Neural cell (in vitro differentiated cells): ENCODE measurements around the gene HGD. TPM values are rescaled to one million over a fixed set of nuclear protein-coding genes. Genes with fewer than 3 reads are reported as not detected.

ENCODE experiments used
- H2AFZ ChIP-seq: fragments of 200-600, 300-800 bp; sonication (generic), shearing (Covaris generic); 2 replicates; pipeline ENCODE4 v1.6.0; 2014; ENCODE audit warnings: low read depth, mild to moderate bottlenecking, antibody characterized with exemption, low read length, moderate library complexity
- H3F3A ChIP-seq: fragments of 200-600 bp; shearing (Covaris generic); 2 replicates; pipeline ENCODE4 v1.6.1; 2016; ENCODE audit warnings: mild to moderate bottlenecking, moderate library complexity, mixed read lengths, antibody characterized with exemption, low read length; ENCODE audit not compliant: insufficient read depth, poor library complexity, severe bottlenecking
- H3K27ac ChIP-seq: fragments of 200-600, 300-800 bp; sonication (generic), shearing (Covaris generic); 2 replicates; pipeline ENCODE4 v1.5.1; 2014; ENCODE audit warnings: mild to moderate bottlenecking, low read length, moderate library complexity
- H3K27me3 ChIP-seq: fragments of 300-800, 200-600 bp; sonication (generic), shearing (Covaris generic); 2 replicates; pipeline ENCODE4 v1.6.0; 2014; ENCODE audit warnings: mild to moderate bottlenecking, low read depth, low read length, moderate library complexity; ENCODE audit not compliant: insufficient read depth
- H3K36me3 ChIP-seq: fragments of 300-800, 200-600 bp; sonication (generic), shearing (Covaris generic); 2 replicates; pipeline ENCODE4 v1.5.1; 2014; ENCODE audit warnings: mild to moderate bottlenecking, antibody characterized with exemption, low read length, moderate library complexity; ENCODE audit not compliant: insufficient read depth
- H3K4me2 ChIP-seq: fragments of 300-800, 200-600 bp; sonication (generic), shearing (Covaris generic); 2 replicates; pipeline ENCODE4 v1.6.0; 2014; ENCODE audit warnings: mild to moderate bottlenecking, low read length
- H3K4me3 ChIP-seq: fragments of 300-800, 200-600 bp; sonication (generic), shearing (Covaris generic); 2 replicates; pipeline ENCODE4 v1.5.1; 2014; ENCODE audit warnings: mild to moderate bottlenecking, low read length, moderate library complexity
- H3K79me2 ChIP-seq: fragments of 200-600 bp; shearing (Covaris generic); replicated peaks from 2 replicates; pipeline ENCODE4 v1.6.0; 2014; ENCODE audit warnings: mild to moderate bottlenecking, low read length, moderate library complexity; ENCODE audit not compliant: insufficient read depth
- H3K9ac ChIP-seq: fragments of 300-800, 200-600 bp; sonication (generic), shearing (Covaris generic); 2 replicates; pipeline ENCODE4 v1.6.1; 2016; ENCODE audit warnings: mild to moderate bottlenecking, low read length, mixed read lengths
- H3K9me2 ChIP-seq: fragments of 200-600 bp; shearing (Covaris generic); 2 replicates; pipeline ENCODE4 v1.6.1; 2016; ENCODE audit warnings: mild to moderate bottlenecking, low read length, mixed read lengths; ENCODE audit not compliant: insufficient read depth
- H3K9me3 ChIP-seq: fragments of 200-600, 300-800 bp; sonication (generic), shearing (Covaris generic); 2 replicates; pipeline ENCODE4 v1.6.1; 2016; ENCODE audit warnings: mild to moderate bottlenecking, mixed run types, low read length, moderate library complexity, mixed read lengths
- H4K20me1 ChIP-seq: fragments of 200-600 bp; shearing (Covaris generic); 2 replicates; pipeline ENCODE4 v1.6.1; 2016; ENCODE audit warnings: mild to moderate bottlenecking, mixed run types; ENCODE audit not compliant: insufficient read depth
- CTCF ChIP-seq: fragments of 450-650 bp; IDR thresholded peaks from 2 replicates; pipeline ENCODE4 v1.5.1; 2014; ENCODE audit warnings: antibody characterized with exemption, mild to moderate bottlenecking, moderate library complexity; ENCODE audit not compliant: poor library complexity, severe bottlenecking
- EP300 ChIP-seq: fragments of 450-650 bp; conservative IDR thresholded peaks from 2 replicates; pipeline ENCODE4 v1.6.1; 2014; ENCODE audit warnings: antibody characterized with exemption, mild to moderate bottlenecking, moderate library complexity; ENCODE audit not compliant: poor library complexity, severe bottlenecking
- EZH2 ChIP-seq: fragments of 200-600, 300-800 bp; shearing (Covaris generic), sonication (generic); IDR thresholded peaks from 2 replicates; pipeline ENCODE4 v1.6.1; 2014; ENCODE audit warnings: antibody characterized with exemption, low read length, borderline replicate concordance, mild to moderate bottlenecking; ENCODE audit not compliant: insufficient read depth, poor library complexity, severe bottlenecking
- MXI1 ChIP-seq: fragments of 450-650 bp; conservative IDR thresholded peaks from 2 replicates; pipeline ENCODE4 v1.6.1; 2014; ENCODE audit warnings: antibody characterized with exemption, mild to moderate bottlenecking; ENCODE audit not compliant: poor library complexity, severe bottlenecking
- POLR2AphosphoS5 ChIP-seq: IDR thresholded peaks from 2 replicates; pipeline ENCODE4 v1.6.1; 2012
- RAD21 ChIP-seq: fragments of 450-650 bp; conservative IDR thresholded peaks from 2 replicates; pipeline ENCODE4 v1.6.1; 2014; ENCODE audit warnings: antibody characterized with exemption, mild to moderate bottlenecking, moderate library complexity
- REST ChIP-seq: IDR thresholded peaks from 2 replicates; pipeline ENCODE4 v1.6.1; 2012; ENCODE audit warnings: borderline replicate concordance
- SMC3 ChIP-seq: fragments of 450-650 bp; conservative IDR thresholded peaks from 2 replicates; pipeline ENCODE4 v1.6.1; 2014; ENCODE audit warnings: antibody characterized with exemption, mild to moderate bottlenecking, moderate library complexity; ENCODE audit not compliant: poor library complexity
- TAF1 ChIP-seq: IDR thresholded peaks from 2 replicates; pipeline ENCODE4 v1.6.1; 2012; ENCODE audit warnings: low read depth
- polyA plus RNA-seq: library from polyadenylated mRNA; depleted of rRNA; stranded (reverse); fragments of >200 nt; gene quantifications from 2 replicates; pipeline ENCODE4 v1.2.3, GENCODE V29; 2014

The HGD gene
- polyA plus RNA-seq, 1 donor from 2014 or later = not detected

- H3K4me3 ChIP-seq = no peak overlapping the region
- H3K79me2 ChIP-seq = no peaks in the 10 kb centered on the region
- no peaks in the 10 kb centered on the region for H3K36me3 ChIP-seq
- H3K9me3 ChIP-seq = no peaks in the 10 kb centered on the region
- H4K20me1 ChIP-seq = no peaks in the 10 kb centered on the region
- TF ChIP-seq SMC3 (no peak), EZH2 (no peak), CTCF (no peak), POLR2AphosphoS5 (no peak), TAF1 (no peak), RAD21 (no peak), MXI1 (no peak), EP300 (no peak), REST (no peak)
- no peak overlapping the region for H2AFZ ChIP-seq
- no peaks in the 10 kb centered on the region for H3K27me3 ChIP-seq
- H3F3A ChIP-seq = no peaks in the 10 kb centered on the region
- H3K4me2 ChIP-seq = no peak overlapping the region
- no peak overlapping the region for H3K27ac ChIP-seq
- no peaks in the 10 kb centered on the region for H3K9me2 ChIP-seq
- no peak overlapping the region for H3K9ac ChIP-seq
Measured at GRCh38 chr3:120699333-120699732, 17.3 kb upstream of the HGD start.

- H3K4me3 ChIP-seq = no peak overlapping the region
- H3F3A ChIP-seq = no peaks in the 10 kb centered on the region
- no peaks in the 10 kb centered on the region for H3K36me3 ChIP-seq
- H3K27ac ChIP-seq = no peak overlapping the region
- H4K20me1 ChIP-seq = no peaks in the 10 kb centered on the region
- no peaks in the 10 kb centered on the region for H3K27me3 ChIP-seq
- H3K79me2 ChIP-seq = no peaks in the 10 kb centered on the region
- no peak overlapping the region for H2AFZ ChIP-seq
- no peak overlapping the region for H3K4me2 ChIP-seq
- H3K9me2 ChIP-seq = no peaks in the 10 kb centered on the region
- H3K9ac ChIP-seq = no peak overlapping the region
- H3K9me3 ChIP-seq = no peaks in the 10 kb centered on the region
- no peak for TF ChIP-seq EZH2
- no peak for TF ChIP-seq REST
- no peak for TF ChIP-seq MXI1
- TF ChIP-seq TAF1 = no peak
- no peak for TF ChIP-seq SMC3
- TF ChIP-seq POLR2AphosphoS5 = no peak
- TF ChIP-seq EP300 = no peak
- TF ChIP-seq CTCF = no peak
- no peak for TF ChIP-seq RAD21
Measured at GRCh38 chr3:120693439-120694171, 11.6 kb upstream of the HGD start.
